Esophagus squamous epithelium (tissue), 5 donors: ENCODE measurements around the gene C17orf50. TPM values are rescaled to one million over a fixed set of nuclear protein-coding genes. Genes with fewer than 3 reads are reported as not detected.
A peak's percentile ranks its signal among the peaks of the same experiment; 100 is the strongest.

Source experiments
- DNase-seq: peaks from one replicate; lab custom pipeline; 2025; lab: John Stamatoyannopoulos, UW
- H3K27ac ChIP-seq, 4 donors: fragments of 200-600 bp; sonication (generic); one replicate each; pipeline ENCODE4 v1.5.1; 2016 to 2019; ENCODE audit warnings: mild to moderate bottlenecking in 1 of 4
- H3K27me3 ChIP-seq, 4 donors: fragments of 200-600 bp; sonication (generic); 1 replicate in 3 of 4; 2 replicates in 1 of 4; pipeline versions ENCODE4 v1.5.1 to v1.6.0; 2017 to 2021; ENCODE audit warnings: antibody characterized with exemption in 1 of 4
- H3K36me3 ChIP-seq, 3 donors: fragments of 200-600 bp; sonication (generic); one replicate each; pipeline ENCODE4 v1.5.1; 2016 to 2019
- H3K4me1 ChIP-seq, 3 donors: fragments of 200-600 bp; sonication (generic); one replicate each; pipeline ENCODE4 v1.5.1; 2017 to 2019
- H3K4me3 ChIP-seq, 4 donors: fragments of 200-600 bp; sonication (generic); 1 replicate in 3 of 4; 2 replicates in 1 of 4; pipeline ENCODE4 v1.5.1; 2016 to 2019; ENCODE audit warnings: mild to moderate bottlenecking in 2 of 4, moderate library complexity in 1 of 4
- H3K9me3 ChIP-seq, 3 donors: fragments of 200-600 bp; sonication (generic); one replicate each; pipeline ENCODE4 v1.5.1; 2016 to 2019
- CTCF ChIP-seq, 6 experiments: fragments of 450-650 bp in 4 of 6; fragments of 200-600 bp in 2 of 6; sonication (generic) in 2 of 6; IDR thresholded peaks; one replicate each; pipeline ENCODE4 v1.5.1; 2016 to 2019; ENCODE audit warnings: antibody characterized with exemption in 6 of 6, mild to moderate bottlenecking in 4 of 6, moderate library complexity in 4 of 6
- POLR2A ChIP-seq, 4 donors: fragments of 450-650 bp; IDR thresholded peaks; one replicate each; pipeline ENCODE4 v1.6.1; 2017; ENCODE audit warnings: antibody characterized with exemption in 4 of 4, mild to moderate bottlenecking in 4 of 4, moderate library complexity in 3 of 4
- WGBS, 2 donors: methylation state at CpG; one replicate each; pipeline ENCODE4 v1.1.5; 2018; 5-methylcytosine and 5-hydroxymethylcytosine counted together
- intact Hi-C: fragments of 100-400 bp; cut with DNase I; formaldehyde crosslinking; loops from one replicate; pipeline ENCODE4 v1.15.0; 2022
- total RNA-seq, 4 donors: library from RNA; depleted of rRNA; stranded (reverse); fragments of >200 nt; gene quantifications; one replicate each; pipeline ENCODE4 v1.1.0, GENCODE V29; 2016
- donor health status: DM: yes; HTN: yes; CAD: no.

The C17orf50 gene
- total RNA-seq, 4 donors from 2014 or later: not detected

DNA sequence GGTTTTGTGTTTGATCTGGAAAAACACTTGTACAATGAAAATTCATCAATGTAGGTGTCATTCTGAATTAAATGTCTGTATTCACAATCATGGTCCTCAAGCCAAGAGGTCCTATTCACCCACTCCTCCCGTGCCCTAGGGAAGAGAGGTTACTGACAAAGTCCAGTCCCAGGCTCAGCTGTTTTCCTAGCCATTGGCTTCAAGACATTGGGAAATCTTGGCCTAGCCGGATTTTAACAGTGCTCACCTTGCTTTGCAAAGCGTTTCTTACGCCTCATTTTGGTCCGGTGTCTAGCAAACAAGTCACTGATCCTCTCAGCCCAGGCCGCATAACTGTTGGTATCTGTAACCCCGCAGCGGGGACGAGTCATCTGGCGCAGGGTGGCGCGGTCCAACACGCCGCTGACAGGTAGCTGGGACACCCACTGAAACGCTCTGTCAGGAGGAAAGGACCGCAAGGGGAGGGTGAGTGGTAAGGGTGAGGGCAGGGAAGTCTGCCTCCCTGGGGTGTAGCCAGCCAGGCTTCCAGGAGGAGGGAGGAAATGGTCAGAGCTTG lies 18.0 kb downstream of the C17orf50 start:
- Histone ChIP-seq H3K27ac (peak overlapping the region; percentile 53 to 83 (median 82)), H3K9me3 (no peaks in the 10 kb centered on the region), H3K4me1 (peaks cover 26 to 75% (median 56%) of the 10 kb centered on the region in 3 donors), H3K4me3 (no peak overlapping the region), H3K27me3 (no peaks in the 10 kb centered on the region), H3K36me3 (peaks cover 0 to 36% (median 0%) of the 10 kb centered on the region in 3 donors)
- 54 to 78% methylated on average over 4 to 7 of the region's 16 CpGs for WGBS, 2 donors
- DNase-seq: no peak
- intact Hi-C loops: no loop called here
- TF ChIP-seq POLR2A (IDR thresholded peaks at IDR 0.05) (no peak), CTCF (IDR thresholded peaks at IDR 0.05) (no peak)

- peak overlapping the region in 3 of 4 donors; percentile 22 to 42 (median 23) for H3K27ac ChIP-seq
- 66 to 70% methylated on average over 3 of the region's 3 CpGs for WGBS, 2 donors
- H3K27me3 ChIP-seq: no peaks in the 10 kb centered on the region
- no peak overlapping the region for H3K4me3 ChIP-seq
- DNase-seq: no peak
- H3K4me1 ChIP-seq: peaks cover 29 to 75% (median 54%) of the 10 kb centered on the region in 3 donors
- H3K9me3 ChIP-seq: no peaks in the 10 kb centered on the region
- intact Hi-C loops: no loop called here
- TF ChIP-seq CTCF (IDR thresholded peaks at IDR 0.05): no peak
- TF ChIP-seq POLR2A (IDR thresholded peaks at IDR 0.05): no peak
- peaks cover 0 to 36% (median 0%) of the 10 kb centered on the region in 3 donors for H3K36me3 ChIP-seq
These were observed 20.3 kb downstream of the C17orf50 start for GRCh38 chr17:35780950-35781349.

DNA sequence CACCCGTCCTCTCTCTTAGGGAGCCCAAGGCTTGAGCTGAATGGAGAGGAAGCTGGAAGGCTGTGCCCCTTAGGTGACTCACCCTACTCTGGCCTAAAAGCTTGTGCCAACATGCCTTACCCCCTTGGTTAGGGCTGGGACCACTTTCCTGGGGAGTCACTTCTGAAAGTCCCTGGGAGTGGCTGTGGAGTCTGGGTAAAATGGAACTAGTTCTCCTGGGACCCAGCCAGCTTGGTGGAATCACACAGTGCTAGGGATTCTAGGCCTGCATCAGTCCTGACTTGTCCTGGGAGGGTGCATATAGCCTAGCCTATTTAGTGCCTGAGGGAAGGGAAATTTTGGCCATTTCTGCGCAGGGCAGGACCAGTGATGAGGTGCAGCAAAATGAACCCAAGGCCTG lies 24.2 kb downstream of the C17orf50 start:
- 75 to 83% methylated on average over 1 of the region's 2 CpGs for WGBS, 2 donors
- no peaks in the 10 kb centered on the region for H3K27me3 ChIP-seq
- peak overlapping the region; percentile 62 to 88 (median 76) for H3K27ac ChIP-seq
- H3K4me3 ChIP-seq: no peak overlapping the region
- intact Hi-C loops: no loop called here
- peaks cover 34 to 81% (median 71%) of the 10 kb centered on the region in 3 donors for H3K4me1 ChIP-seq
- H3K36me3 ChIP-seq: peaks cover 0 to 7% (median 0%) of the 10 kb centered on the region in 3 donors
- TF ChIP-seq CTCF (IDR thresholded peaks at IDR 0.05): no peak
- no peaks in the 10 kb centered on the region for H3K9me3 ChIP-seq
- DNase-seq: no peak

- H3K36me3 ChIP-seq: no peaks in the 10 kb centered on the region
- peaks cover 34 to 98% (median 81%) of the 10 kb centered on the region in 3 donors for H3K4me1 ChIP-seq
- H3K27me3 ChIP-seq: no peaks in the 10 kb centered on the region
- H3K4me3 ChIP-seq: no peak overlapping the region
- no peak for TF ChIP-seq POLR2A (IDR thresholded peaks at IDR 0.05)
- no peak for TF ChIP-seq CTCF (IDR thresholded peaks at IDR 0.05)
- no peak for DNase-seq
- H3K9me3 ChIP-seq: no peaks in the 10 kb centered on the region
- 7 to 22% methylated on average over 3 of the region's 3 CpGs for WGBS, 2 donors
- intact Hi-C loops: no loop called here
- H3K27ac ChIP-seq: peak overlapping the region; percentile 74 to 88 (median 78)
These were observed 26.3 kb downstream of the C17orf50 start for GRCh38 chr17:35786941-35787432.

- H3K4me1 ChIP-seq: peaks cover 28 to 100% (median 84%) of the 10 kb centered on the region in 3 donors
These were observed 28.0 kb downstream of the C17orf50 start for GRCh38 chr17:35788477-35789368.

More at GRCh38 chr17:35788477-35789368, 28.0 kb downstream of the C17orf50 start:
- DNase-seq: no peak
- peaks cover 0 to 6% (median 0%) of the 10 kb centered on the region in 4 donors for H3K27me3 ChIP-seq
- peak overlapping the region; percentile 74 to 90 (median 83) for H3K27ac ChIP-seq
- H3K36me3 ChIP-seq: no peaks in the 10 kb centered on the region
- H3K4me3 ChIP-seq: no peak overlapping the region
- TF ChIP-seq CTCF (IDR thresholded peaks at IDR 0.05) (no peak), POLR2A (IDR thresholded peaks at IDR 0.05) (no peak)
- no peaks in the 10 kb centered on the region for H3K9me3 ChIP-seq
- intact Hi-C loops: no loop called here
- 13 to 17% methylated on average over 1 of the region's 2 CpGs for WGBS, 2 donors
